Gastrocnemius medialis (tissue), 4 donors: ENCODE measurements around the gene PPP1R9B. TPM values are rescaled to one million over a fixed set of nuclear protein-coding genes. Genes with fewer than 3 reads are reported as not detected.
A peak's percentile ranks its signal among the peaks of the same experiment; 100 is the strongest.

Experiments used
- ATAC-seq, 2 donors: fragments of 150-250 bp; one replicate each; pipeline ENCODE4 v1.9.1; 2016
- DNase-seq, 2 donors: peaks; one replicate each; pipeline ENCODE4 v3.0.0-alpha.2; 2019
- H3K27ac ChIP-seq, 4 donors: fragments of 200-600 bp; sonication (generic); 1 replicate in 1 of 4; 2 replicates in 3 of 4; pipeline ENCODE4 v1.5.1; 2016 to 2018; ENCODE audit warnings: mild to moderate bottlenecking in 2 of 4, moderate library complexity in 1 of 4
- H3K27me3 ChIP-seq, 3 donors: fragments of 200-600 bp; sonication (generic) in 2 of 3; 1 replicate in 1 of 3; 2 replicates in 2 of 3; pipeline versions ENCODE4 v1.5.1 to v1.6.0; 2016 to 2019; ENCODE audit warnings: mild to moderate bottlenecking in 1 of 3, moderate library complexity in 1 of 3
- H3K36me3 ChIP-seq, 2 donors: fragments of 200-600 bp; sonication (generic) in 1 of 2; one replicate each; pipeline ENCODE4 v1.5.1; 2017 to 2018
- H3K4me1 ChIP-seq, 2 donors: fragments of 200-600 bp; sonication (generic) in 1 of 2; one replicate each; pipeline ENCODE4 v1.5.1; 2016 to 2017; ENCODE audit warnings: mild to moderate bottlenecking in 2 of 2
- H3K4me3 ChIP-seq, 4 donors: fragments of 200-600 bp; sonication (generic) in 3 of 4; 1 replicate in 1 of 4; 2 replicates in 3 of 4; pipeline ENCODE4 v1.5.1; 2016 to 2019; ENCODE audit warnings: mild to moderate bottlenecking in 2 of 4
- H3K9me3 ChIP-seq, 3 donors: fragments of 200-600 bp; sonication (generic) in 2 of 3; 1 replicate in 1 of 3; 2 replicates in 2 of 3; pipeline ENCODE4 v1.5.1; 2016 to 2019
- POLR2A ChIP-seq, 2 donors: fragments of 450-650 bp; IDR thresholded peaks; one replicate each; pipeline ENCODE4 v1.6.1; 2017; ENCODE audit warnings: antibody characterized with exemption in 2 of 2, mild to moderate bottlenecking in 2 of 2, moderate library complexity in 2 of 2
- in situ Hi-C, 4 donors: fragments of 200-750 bp; cut with MboI; loops; one replicate each; pipeline versions ENCODE4 v1.15.0 to v1.8.0; 2017; ENCODE audit warnings: low sequenced_read_pairs in 4 of 4
- intact Hi-C: fragments of 100-400 bp; cut with DNase I; formaldehyde crosslinking; loops from one replicate; pipeline ENCODE4 v1.15.1; 2023; ENCODE audit warnings: low total_unique reads
- total RNA-seq, 4 donors: library from RNA; depleted of rRNA; stranded (reverse); fragments of >200 nt; gene quantifications; one replicate each; pipeline versions ENCODE4 v1.1.0 to v1.2.3, GENCODE V29; 2016
- TF ChIP-seq, protein P1 (sequence below), 5 experiments: fragments of 450-650 bp in 3 of 5; fragments of 200-600 bp in 2 of 5; sonication (generic) in 2 of 5; IDR thresholded peaks in 4 of 5; conservative IDR thresholded peaks in 1 of 5; 1 replicate in 4 of 5; 2 replicates in 1 of 5; pipeline ENCODE4 v1.5.1; 2016 to 2019; ENCODE audit warnings: antibody characterized with exemption in 5 of 5, mild to moderate bottlenecking in 3 of 5, moderate library complexity in 3 of 5

The PPP1R9B gene
- total RNA-seq, 4 donors from 2014 or later, result 4.7 to 18.8 (median 11.0) TPM

DNA sequence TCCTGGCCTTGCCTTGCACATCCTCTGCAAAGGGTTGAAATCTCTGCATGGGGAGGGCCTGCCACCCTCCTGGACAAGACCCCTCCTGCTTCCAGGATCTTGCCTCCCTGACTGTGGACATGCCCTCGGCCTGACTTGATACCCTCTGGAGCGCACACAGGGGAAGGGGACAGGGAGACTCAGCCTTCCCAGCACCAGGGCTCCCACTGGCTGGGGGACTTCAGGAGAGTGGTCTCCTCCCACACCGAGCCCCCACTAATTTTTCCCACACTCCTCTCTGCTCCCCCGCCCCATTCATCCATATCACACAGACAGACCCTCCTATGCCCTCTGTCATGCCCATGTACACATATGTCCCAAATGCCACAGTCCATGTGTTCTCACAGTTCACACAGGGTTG is 29.6 kb upstream of the PPP1R9B start:
- TF ChIP-seq, protein P1, sequence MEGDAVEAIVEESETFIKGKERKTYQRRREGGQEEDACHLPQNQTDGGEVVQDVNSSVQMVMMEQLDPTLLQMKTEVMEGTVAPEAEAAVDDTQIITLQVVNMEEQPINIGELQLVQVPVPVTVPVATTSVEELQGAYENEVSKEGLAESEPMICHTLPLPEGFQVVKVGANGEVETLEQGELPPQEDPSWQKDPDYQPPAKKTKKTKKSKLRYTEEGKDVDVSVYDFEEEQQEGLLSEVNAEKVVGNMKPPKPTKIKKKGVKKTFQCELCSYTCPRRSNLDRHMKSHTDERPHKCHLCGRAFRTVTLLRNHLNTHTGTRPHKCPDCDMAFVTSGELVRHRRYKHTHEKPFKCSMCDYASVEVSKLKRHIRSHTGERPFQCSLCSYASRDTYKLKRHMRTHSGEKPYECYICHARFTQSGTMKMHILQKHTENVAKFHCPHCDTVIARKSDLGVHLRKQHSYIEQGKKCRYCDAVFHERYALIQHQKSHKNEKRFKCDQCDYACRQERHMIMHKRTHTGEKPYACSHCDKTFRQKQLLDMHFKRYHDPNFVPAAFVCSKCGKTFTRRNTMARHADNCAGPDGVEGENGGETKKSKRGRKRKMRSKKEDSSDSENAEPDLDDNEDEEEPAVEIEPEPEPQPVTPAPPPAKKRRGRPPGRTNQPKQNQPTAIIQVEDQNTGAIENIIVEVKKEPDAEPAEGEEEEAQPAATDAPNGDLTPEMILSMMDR (IDR thresholded peaks at IDR 0.05 in 4 of 5, conservative IDR thresholded peaks at IDR 0.05 in 1 of 5), result no peak
- TF ChIP-seq POLR2A (IDR thresholded peaks at IDR 0.05), result no peak
- no peaks in the 10 kb centered on the region for H3K9me3 ChIP-seq
- H3K36me3 ChIP-seq, result peaks cover 0 to 10% of the 10 kb centered on the region in 2 donors
- no peak for ATAC-seq
- peaks cover 22 to 36% of the 10 kb centered on the region in 2 donors for H3K4me1 ChIP-seq
- no peak overlapping the region for H3K27ac ChIP-seq
- H3K27me3 ChIP-seq, result no peaks in the 10 kb centered on the region
- H3K4me3 ChIP-seq, result no peak overlapping the region
- in situ Hi-C loops, result no loop called here
- DNase-seq, result no peak
- intact Hi-C loops, result no loop called here

DNA sequence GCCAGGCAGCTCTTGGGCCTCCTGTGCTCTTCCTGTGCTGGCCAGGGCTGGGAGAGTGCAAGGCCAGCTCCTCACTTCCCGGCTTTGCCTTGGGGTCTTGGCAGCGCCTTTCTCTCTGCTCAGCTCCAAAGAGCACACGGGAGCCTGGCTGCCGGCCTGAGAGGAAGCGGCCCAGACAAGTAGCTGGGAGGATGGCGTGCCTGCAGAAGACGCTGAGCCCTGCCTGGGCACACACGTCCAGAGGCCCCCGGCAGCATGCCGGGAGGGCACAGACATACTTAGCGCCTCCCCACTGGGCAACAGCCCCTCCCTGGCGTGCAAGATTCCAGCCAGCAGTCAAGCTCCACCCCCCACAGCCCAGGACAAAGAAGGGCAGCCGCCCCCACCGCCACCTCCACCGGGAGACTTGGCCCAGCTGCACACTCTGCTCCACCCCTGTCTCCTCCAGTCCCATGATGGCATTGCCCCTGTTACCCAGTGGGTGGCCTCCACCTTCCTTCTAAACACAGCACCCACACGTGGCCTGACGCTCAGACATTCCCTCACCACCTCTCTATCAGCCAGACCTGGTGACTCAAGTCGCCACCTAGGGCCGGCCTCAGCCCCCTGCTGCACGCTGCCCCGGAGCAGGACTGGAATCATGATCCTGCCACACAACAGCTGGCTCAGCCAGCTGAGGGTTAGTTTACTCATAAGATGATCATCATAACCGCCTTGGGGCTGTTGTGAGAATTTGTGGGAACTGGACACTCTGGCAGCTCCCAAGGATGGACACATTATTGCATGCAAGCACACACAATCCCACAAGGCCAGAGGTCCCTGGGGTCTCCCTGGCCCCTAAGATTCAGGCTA is 27.7 kb upstream of the PPP1R9B start:
- intact Hi-C loops (loop anchor here (1.0 to 5.0 kb wide), 2 partner anchors 84 to 249 kb away; partner anchors contain the start of gene ACSF2), in situ Hi-C loops (no loop called here)
- peak; percentile 90 to 91 for ATAC-seq
- TF ChIP-seq POLR2A (IDR thresholded peaks at IDR 0.05), result peak in 1 of 2 donors; percentile 48
- TF ChIP-seq, protein P1 (IDR thresholded peaks at IDR 0.05 in 4 of 5, conservative IDR thresholded peaks at IDR 0.05 in 1 of 5), result peak in 4 of 5 experiments; percentile 50 to 67 (median 54)
- DNase-seq, result peak; percentile 70 to 93
- H3K9me3 ChIP-seq, result no peaks in the 10 kb centered on the region
- peaks cover 0 to 14% of the 10 kb centered on the region in 2 donors for H3K36me3 ChIP-seq
- H3K4me3 ChIP-seq, result peak overlapping the region in 1 of 4 donors; percentile 21
- H3K27ac ChIP-seq, result peak overlapping the region; percentile 98 to 100 (median 99)
- no peaks in the 10 kb centered on the region for H3K27me3 ChIP-seq
- H3K4me1 ChIP-seq, result peaks cover 26 to 39% of the 10 kb centered on the region in 2 donors

DNA sequence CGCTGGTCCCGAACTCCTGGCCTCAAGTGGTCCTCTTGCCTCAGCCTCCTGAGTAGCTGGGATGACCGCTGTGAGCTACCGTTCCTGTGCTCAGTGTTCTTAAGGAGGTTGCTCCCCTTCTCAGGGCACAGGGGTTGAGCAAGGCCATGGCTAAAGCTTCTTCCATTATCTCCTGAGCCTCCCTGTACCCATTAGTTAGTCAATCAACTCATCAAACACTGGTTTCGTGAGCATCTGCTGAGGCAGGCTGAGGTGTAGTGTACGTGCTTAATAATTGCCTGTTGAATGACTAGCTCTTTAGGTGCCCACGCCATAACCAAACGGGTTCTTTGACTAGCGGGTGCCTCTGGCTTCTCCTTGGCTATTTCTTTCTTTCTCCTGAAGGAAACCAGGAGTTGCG is 27.0 kb upstream of the PPP1R9B start:
- H3K9me3 ChIP-seq, result no peaks in the 10 kb centered on the region
- H3K4me3 ChIP-seq, result peak overlapping the region in 1 of 4 donors; percentile 21
- peak overlapping the region; percentile 98 to 100 (median 99) for H3K27ac ChIP-seq
- intact Hi-C loops (loop anchor here (5.0 kb wide), 1 partner anchor 250 kb away; the partner anchor contains the start of gene ACSF2), in situ Hi-C loops (no loop called here)
- DNase-seq (no peak), ATAC-seq (peak in 1 of 2 donors; percentile 2)
- peaks cover 32 to 42% of the 10 kb centered on the region in 2 donors for H3K4me1 ChIP-seq
- H3K36me3 ChIP-seq, result peaks cover 0 to 14% of the 10 kb centered on the region in 2 donors
- H3K27me3 ChIP-seq, result no peaks in the 10 kb centered on the region
- TF ChIP-seq POLR2A (IDR thresholded peaks at IDR 0.05), result no peak
- TF ChIP-seq, protein P1 (IDR thresholded peaks at IDR 0.05 in 4 of 5, conservative IDR thresholded peaks at IDR 0.05 in 1 of 5), result no peak

DNA sequence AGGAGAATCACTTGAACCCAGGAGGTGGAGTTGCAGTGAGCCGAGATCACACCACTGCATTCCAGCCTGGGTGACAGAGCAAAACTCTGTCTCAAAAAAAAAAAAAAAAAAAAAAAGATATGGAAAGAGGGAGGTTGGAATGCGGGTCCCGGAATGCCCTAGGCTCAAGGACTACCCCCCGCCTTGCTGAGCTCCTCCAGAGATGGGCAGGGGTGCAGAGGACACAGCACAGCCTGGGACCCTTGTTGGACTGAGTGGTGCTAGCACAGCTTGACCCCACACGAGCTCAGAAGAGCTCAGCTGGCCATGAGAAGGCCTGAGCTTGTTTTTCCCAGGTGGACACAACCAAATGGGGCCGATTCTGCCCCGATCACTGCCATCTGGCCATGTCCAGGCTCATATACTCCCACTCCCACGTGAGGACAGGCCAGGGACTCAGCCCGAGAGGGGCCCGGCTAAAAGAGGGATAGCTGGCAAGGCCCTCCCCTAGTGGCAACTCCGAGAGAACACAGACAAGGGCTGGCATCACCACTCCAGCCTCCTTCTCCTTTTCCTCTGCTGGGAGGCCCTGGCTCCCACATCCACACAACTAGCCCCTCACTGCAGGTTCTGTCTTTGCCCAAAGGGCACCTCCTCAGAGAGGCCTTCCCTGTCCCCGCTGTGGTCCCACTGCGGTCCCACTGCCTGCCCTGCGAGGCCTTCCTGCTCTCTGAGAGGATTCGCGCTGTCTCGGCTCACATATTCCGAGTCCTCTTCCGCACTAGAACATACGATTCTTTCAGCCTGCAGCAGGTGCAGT is 26.3 kb upstream of the PPP1R9B start:
- no peaks in the 10 kb centered on the region for H3K9me3 ChIP-seq
- intact Hi-C loops (loop anchor here (5.0 kb wide), 1 partner anchor 251 kb away; the partner anchor contains the start of gene ACSF2), in situ Hi-C loops (no loop called here)
- ATAC-seq (no peak), DNase-seq (no peak)
- H3K27ac ChIP-seq, result peak overlapping the region; percentile 98 to 100 (median 99)
- no peak overlapping the region for H3K4me3 ChIP-seq
- H3K36me3 ChIP-seq, result peaks cover 0 to 18% of the 10 kb centered on the region in 2 donors
- no peaks in the 10 kb centered on the region for H3K27me3 ChIP-seq
- H3K4me1 ChIP-seq, result peaks cover 38 to 44% of the 10 kb centered on the region in 2 donors
- TF ChIP-seq, protein P1 (IDR thresholded peaks at IDR 0.05 in 4 of 5, conservative IDR thresholded peaks at IDR 0.05 in 1 of 5), result peak in 1 of 5 experiments; percentile 38
- TF ChIP-seq POLR2A (IDR thresholded peaks at IDR 0.05), result no peak
